CD4-positive, alpha-beta T cell treated with Interleukin-15 for 4 hours (primary cell): Measurements from ENCODE around the gene LRRC63.
"Not testable (repeated sequence)": the region's sequence is repeated elsewhere in the genome, so short reads cannot be mapped to it uniquely, and the experiment has no call there.

Experiments
- DNase-seq: peaks from one replicate; pipeline ENCODE4 v3.0.0-alpha.2; 2020; ENCODE audit warnings: low spot score

The LRRC63 gene, protein sequence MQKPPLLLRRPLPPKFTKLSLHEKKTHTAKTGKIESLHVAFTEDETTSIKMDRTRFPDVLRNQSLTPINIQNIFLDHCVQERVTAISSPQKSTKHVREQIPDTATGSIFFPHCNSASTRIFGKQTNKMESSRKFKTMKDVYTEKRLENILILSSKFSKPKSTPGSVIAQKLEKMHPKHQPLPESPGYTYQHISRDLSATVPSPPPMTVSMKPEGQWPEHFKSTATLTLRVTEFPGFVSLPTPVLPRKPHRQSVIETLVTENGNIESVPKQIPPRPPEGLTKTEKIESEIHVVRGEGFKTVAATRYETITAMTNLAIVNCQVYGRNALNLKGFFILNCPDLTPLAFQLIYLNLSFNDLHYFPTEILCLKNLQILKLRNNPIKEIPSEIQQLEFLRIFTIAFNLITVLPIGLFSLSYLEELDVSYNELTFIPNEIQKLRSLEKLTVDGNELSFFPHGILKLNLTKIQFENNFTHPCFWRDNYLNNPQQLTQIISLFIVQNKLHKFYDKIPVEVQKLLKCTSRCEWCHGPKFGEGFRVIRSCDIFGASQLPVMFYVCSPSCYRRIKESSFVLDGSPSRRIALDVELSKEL

GRCh38 chr13:46211483-46212351, at the start of gene LRRC63:
LRRC63 (plus strand) TSS chr13:46211928; CDS start chr13:46213035, 1,107 bp downstream.
- peak; percentile 84 for DNase-seq

GRCh38 chr13:46162741-46163140, 49.0 kb upstream of the LRRC63 start:
- not testable (repeated sequence) for DNase-seq

DNA sequence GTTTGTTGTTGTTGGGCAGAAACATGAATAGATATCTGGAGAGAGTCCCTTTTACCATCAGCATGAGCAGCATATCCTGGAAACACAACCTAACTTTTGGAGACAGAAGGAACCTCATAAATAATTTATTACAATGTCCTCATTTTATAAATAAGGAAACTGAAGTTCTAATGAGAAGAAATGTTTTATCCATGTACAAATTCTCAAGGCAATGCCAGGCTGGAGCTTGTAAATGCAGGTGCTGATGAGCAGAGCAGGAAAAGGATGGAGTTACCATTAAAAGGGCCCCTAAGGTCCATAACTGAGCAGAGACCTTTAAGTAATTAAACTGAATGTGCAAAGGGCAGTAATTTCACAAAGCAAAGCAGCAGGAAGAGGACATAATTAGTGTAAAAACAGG, 47.1 kb upstream of the LRRC63 start:
- no peak for DNase-seq

- peak; percentile 64 for DNase-seq
Measured at GRCh38 chr13:46165485-46166223, 46.1 kb upstream of the LRRC63 start.

- DNase-seq = no peak
Measured at GRCh38 chr13:46166224-46166584, 45.5 kb upstream of the LRRC63 start.

- no peak for DNase-seq
Measured at GRCh38 chr13:46166947-46167610, 44.6 kb upstream of the LRRC63 start.

- DNase-seq = no peak
Measured at GRCh38 chr13:46168341-46168740, 43.4 kb upstream of the LRRC63 start.

- DNase-seq = no peak
Measured at GRCh38 chr13:46168783-46169182, 42.9 kb upstream of the LRRC63 start.

- DNase-seq = no peak
Measured at GRCh38 chr13:46169758-46170157, 42.0 kb upstream of the LRRC63 start.

DNA sequence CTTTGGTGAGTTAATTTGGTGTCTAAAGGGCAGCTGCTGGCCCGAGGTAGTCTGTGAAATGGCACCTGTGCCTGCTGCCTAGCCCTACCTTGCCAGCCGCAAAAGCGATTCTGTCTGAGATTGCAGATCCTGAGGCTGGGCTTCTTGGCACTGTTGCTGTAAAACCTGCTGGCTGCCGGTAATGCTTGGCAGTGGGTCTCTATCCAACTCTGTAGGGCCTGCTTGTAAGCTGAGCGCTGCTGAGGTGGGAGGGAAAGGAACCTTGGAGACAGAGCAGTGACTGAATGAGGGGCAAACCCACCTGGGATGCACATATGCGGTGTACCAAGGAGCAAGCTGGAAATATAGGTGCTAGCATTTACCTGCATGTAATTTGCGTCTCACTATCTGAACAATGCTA, 41.5 kb upstream of the LRRC63 start:
- no peak for DNase-seq

GRCh38 chr13:46170687-46171086, 41.0 kb upstream of the LRRC63 start:
- peak; percentile 42 for DNase-seq

DNA sequence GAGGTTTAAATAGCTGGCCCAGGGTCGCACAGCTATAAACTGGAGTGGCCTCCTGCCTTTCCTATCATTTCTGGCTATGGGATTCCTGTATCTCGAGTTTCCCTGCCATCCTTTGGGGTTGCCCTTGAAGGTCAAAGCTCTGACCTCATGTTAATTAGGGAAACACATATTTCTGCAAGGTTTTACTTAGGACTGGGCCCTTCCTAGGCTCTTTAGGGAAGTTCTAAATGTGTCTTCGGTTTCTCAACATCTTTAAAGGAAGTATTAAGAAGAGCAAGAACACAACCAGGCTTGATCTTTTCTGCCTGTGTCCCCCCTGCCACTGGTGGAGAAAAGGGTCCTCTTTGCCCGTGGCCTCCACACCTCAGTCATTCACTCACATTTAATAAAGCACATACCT, 40.5 kb upstream of the LRRC63 start:
- no peak for DNase-seq

GRCh38 chr13:46171739-46172138, 40.0 kb upstream of the LRRC63 start:
- no peak for DNase-seq

- DNase-seq = peak; percentile 67
Measured at GRCh38 chr13:46172531-46172991, 39.2 kb upstream of the LRRC63 start.

GRCh38 chr13:46173656-46174055, 38.1 kb upstream of the LRRC63 start:
- DNase-seq = peak; percentile 44

DNA sequence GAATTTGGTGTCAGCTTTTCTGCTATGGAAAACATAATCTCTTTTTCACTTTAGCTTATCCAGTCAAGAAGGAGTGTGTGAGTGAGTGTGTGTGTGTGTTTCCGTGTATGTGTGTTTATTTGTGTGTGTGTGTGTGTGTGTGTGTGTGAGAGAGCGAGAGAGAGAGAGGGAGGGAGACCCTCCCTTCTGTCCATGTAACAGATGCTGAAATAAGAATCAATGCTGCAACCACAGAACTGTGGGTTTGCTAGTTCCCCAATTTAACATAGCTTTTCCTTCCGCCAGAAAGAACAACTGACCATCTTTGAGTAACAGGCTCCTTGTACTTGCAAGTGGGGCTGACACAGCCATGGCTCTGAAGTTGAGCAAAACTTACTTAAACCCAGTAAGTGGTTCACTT, 35.0 kb upstream of the LRRC63 start:
- peak; percentile 39 for DNase-seq

GRCh38 chr13:46178143-46178542, 33.6 kb upstream of the LRRC63 start:
- no peak for DNase-seq

DNA sequence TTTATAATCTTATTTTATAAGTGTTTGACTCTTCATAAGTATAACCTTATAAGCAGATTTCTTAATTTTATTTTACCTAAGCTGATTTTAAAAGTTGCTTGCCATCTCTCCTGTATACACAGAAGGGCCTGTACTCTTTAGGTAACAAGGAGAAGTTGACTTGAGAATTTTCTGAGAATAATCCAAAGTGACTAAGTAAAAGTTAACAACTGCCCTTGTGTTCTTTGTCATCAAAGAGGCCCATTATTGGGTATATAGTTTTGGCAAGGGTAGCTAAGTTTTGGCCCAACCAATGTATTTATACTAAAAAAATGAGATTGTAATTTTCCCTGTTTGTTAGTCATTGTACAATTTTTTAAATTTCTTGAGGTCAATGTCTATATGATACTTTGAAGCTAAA, 32.9 kb upstream of the LRRC63 start:
- peak; percentile 43 for DNase-seq

DNA sequence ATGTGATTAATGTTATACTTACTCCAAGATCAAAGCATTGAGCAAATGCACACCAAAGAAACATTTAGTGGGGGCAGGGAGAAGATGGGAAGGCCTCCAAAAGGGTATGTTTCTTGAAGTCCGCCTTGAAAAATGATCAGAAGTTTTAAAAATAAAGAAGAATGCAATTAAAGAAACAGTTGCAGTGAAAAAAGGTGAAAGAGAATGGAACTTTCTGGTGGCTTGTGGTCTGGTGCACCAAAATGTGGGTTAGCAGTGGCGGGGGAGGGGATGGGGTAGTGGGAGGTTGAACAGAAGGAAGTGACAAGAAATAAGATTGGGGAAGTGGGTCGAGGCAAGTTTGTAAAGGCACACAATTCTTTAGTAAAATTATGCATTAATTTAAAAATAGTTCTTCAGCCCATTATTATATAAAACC, 32.2 kb upstream of the LRRC63 start:
- peak; percentile 66 for DNase-seq

- no peak for DNase-seq
Measured at GRCh38 chr13:46179969-46180763, 31.6 kb upstream of the LRRC63 start.
